GM12865 (cell line): ENCODE data around the gene ADCY3.

Experiments
- DNase-seq: peaks from one replicate; pipeline ENCODE4 v3.0.0; 2010; ENCODE audit warnings: low read depth
- H3K4me3 ChIP-seq: 2 replicates; pipeline ENCODE4 v1.5.1; 2011; ENCODE audit warnings: mild to moderate bottlenecking, low read depth, low read length, control low read depth
- TF ChIP-seq, protein P1 (sequence below): IDR thresholded peaks from 2 replicates; pipeline ENCODE4 v1.5.1; 2011; ENCODE audit warnings: low read length, control low read depth, low read depth, inconsistent platforms; ENCODE audit not compliant: insufficient read depth; ENCODE audit errors: missing control alignments

Gene ADCY3

DNA sequence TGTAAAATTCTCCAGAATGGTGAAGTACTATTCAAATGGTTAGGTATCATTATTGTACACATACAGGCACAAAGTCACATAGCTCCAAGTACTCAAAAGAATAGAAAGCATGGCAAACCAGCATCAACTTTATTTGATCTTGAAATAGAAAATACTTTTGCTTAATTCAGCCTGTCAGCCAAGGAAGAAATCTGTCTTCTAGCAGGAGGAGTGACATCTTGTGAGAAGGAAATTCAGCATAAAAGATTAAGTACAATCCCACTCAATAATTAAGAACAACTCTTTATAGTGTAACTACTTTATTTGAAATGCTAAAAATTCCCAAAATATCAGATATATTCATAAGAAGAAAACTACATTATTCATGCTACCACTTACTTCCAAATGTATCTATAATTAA lies 35.9 kb upstream of the ADCY3 start:
- no peak overlapping the region for H3K4me3 ChIP-seq
- TF ChIP-seq, protein P1, sequence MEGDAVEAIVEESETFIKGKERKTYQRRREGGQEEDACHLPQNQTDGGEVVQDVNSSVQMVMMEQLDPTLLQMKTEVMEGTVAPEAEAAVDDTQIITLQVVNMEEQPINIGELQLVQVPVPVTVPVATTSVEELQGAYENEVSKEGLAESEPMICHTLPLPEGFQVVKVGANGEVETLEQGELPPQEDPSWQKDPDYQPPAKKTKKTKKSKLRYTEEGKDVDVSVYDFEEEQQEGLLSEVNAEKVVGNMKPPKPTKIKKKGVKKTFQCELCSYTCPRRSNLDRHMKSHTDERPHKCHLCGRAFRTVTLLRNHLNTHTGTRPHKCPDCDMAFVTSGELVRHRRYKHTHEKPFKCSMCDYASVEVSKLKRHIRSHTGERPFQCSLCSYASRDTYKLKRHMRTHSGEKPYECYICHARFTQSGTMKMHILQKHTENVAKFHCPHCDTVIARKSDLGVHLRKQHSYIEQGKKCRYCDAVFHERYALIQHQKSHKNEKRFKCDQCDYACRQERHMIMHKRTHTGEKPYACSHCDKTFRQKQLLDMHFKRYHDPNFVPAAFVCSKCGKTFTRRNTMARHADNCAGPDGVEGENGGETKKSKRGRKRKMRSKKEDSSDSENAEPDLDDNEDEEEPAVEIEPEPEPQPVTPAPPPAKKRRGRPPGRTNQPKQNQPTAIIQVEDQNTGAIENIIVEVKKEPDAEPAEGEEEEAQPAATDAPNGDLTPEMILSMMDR: no peak
- DNase-seq: no peak

DNA sequence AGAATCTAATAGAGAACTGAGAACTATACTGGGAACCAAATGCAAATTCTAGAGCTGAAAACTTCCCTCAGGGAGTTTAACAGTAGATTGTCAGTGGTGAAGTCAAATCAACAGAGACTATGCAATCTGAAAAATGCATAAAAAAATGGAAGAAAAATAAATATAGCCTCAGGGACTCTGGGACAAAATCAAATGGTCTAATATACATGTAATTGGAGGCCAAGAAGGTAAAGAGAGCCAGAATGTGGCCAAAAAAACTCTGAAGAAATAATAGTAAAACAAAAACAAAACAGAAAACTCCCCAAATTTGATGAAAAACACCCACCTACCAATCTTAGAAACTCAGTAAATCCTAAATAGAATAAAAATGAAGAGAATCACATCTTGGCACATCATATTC lies 35.2 kb upstream of the ADCY3 start:
- TF ChIP-seq, protein P1: no peak
- no peak for DNase-seq
- no peak overlapping the region for H3K4me3 ChIP-seq

DNA sequence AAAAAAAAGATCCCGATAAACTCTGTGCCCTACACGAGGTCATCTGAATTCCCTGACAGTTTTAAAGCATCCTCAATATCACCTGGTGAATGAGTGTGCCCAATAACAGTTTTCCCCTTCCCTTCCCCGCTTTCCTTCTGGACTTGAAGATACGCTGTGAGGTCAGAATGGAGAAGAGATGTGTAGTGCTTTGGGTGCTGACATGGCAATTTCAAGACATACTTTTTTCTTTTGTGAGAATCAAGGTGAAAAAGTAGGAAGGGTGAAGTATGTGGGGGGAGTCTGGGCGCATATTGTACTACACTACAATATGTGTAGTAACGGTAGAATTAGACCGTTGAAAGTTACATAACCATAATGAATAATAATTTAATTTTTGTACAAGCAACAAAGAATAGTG lies 30.1 kb upstream of the ADCY3 start:
- DNase-seq: no peak
- TF ChIP-seq, protein P1: no peak
- no peak overlapping the region for H3K4me3 ChIP-seq

DNA sequence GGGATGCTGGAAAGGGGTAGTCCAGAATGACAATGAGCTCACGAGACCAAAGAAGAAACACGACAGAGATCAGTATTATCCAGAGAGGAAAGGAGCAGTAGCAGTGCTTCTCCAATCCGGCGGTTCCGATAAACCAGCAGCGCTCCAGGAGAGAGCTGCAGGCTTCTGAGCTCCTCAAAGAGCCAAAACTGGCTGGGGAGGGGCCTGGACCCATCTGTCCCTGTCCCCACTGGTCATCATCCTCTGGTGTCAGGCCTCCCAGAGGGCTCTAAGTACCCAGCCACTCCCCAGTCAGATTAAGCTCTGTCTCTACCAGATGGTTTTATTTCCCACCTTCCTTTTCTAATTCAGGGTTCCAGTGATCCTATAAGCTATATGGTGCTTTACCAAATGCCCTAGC lies 28.5 kb upstream of the ADCY3 start:
- H3K4me3 ChIP-seq: no peak overlapping the region
- TF ChIP-seq, protein P1: no peak
- DNase-seq: no peak

DNA sequence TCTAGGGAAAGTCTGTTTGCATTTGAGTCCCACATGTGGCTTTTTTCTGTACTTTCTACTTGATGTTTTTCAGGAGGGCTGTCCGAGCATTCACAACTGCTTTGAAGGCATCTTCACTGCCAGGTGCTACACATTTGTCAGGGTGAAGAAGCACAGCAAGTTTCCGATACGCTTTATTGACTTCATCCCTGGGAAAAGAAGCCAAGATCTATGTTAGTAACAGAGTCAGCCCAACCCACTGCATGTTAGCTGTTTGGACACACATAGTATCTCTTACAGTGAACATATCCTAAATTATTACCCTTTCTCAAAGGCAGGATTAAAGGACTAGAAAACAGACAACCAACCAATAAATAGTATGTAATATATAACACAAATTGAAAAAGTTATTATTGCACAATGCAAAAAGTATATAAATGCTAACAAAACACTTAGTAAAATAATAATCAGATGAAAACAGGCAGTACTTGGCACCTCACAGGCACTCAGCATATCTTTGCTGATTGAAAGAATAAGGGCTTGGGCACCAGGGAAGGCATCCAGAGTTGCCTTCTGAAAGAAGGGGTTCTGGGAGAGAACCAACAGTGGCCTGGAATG lies 27.6 kb upstream of the ADCY3 start:
- no peak for DNase-seq
- H3K4me3 ChIP-seq: no peak overlapping the region
- TF ChIP-seq, protein P1: no peak

DNA sequence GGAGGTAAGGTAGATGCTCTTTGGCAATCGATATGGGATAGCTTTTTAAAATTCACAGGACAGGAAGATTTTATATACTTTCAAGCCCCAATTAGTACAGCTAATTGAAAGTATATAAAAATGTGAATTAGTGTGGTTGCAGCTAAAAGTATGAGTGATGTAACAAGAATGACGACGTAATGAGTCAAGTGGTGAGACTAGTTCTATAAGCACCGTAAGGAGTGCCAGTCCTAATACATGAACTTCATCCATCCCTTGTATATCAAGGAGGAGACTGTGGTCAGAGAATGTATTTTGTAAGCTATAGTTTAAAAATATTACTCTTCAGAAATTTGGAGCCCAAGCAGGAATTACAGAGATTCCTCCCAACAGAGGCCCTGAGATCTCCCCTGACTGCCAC lies 25.9 kb upstream of the ADCY3 start:
- TF ChIP-seq, protein P1: no peak
- no peak overlapping the region for H3K4me3 ChIP-seq
- DNase-seq: no peak

DNA sequence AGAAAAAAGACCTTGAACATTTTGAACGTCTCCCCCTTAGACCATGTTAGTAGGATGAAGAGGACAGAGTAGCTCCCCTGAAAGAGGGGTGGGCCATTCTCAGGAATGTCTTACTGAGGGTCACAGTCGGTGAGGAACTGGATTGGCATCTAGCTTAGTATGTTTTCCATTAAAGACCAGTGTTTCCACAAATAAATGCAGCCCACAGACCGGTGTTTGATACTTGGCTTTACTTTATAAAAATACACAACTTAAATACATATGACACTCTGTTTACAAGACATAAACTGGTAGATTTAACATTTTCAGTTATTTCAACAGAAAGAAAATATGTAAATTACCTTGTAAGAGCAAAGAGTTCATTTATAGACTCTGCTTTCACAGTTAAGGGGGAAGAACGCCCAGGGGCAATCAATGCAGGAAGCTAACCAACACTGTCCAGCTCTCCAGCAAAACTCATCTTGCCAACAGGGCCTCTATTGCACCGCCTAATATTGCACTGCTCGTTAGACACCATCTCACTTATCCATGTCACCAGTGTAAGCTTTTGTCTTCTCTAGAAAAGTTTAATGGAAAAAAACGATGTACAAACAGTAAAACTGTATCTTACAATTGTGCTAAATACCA lies 23.5 kb upstream of the ADCY3 start:
- no peak overlapping the region for H3K4me3 ChIP-seq
- no peak for DNase-seq
- TF ChIP-seq, protein P1: no peak
